Skeletal muscle cell (primary cell): ENCODE results near the gene PDF.
"Not testable (repeated sequence)": the region's sequence is repeated elsewhere in the genome, so short reads cannot be mapped to it uniquely, and the experiment has no call there.

Experiments used
- DNase-seq: peaks from one replicate; pipeline ENCODE4 v3.0.0-alpha.2; 2010; ENCODE audit warnings: low read depth
- H3K4me3 ChIP-seq: 2 replicates; pipeline ENCODE4 v1.5.1; 2011; ENCODE audit warnings: low read depth, mild to moderate bottlenecking, control low read depth, low read length, moderate library complexity

The PDF gene

GRCh38 chr16:69318911-69319289, 11.5 kb downstream of the PDF start:
- DNase-seq, result no peak

GRCh38 chr16:69318177-69318910, 12.0 kb downstream of the PDF start:
- H3K4me3 ChIP-seq, result no peak overlapping the region
- DNase-seq, result no peak

More at GRCh38 chr16:69318911-69319289, 11.5 kb downstream of the PDF start:
- H3K4me3 ChIP-seq, result no peak overlapping the region

- DNase-seq, result no peak
- no peak overlapping the region for H3K4me3 ChIP-seq
Measured at GRCh38 chr16:69316595-69317034, 13.8 kb downstream of the PDF start.

GRCh38 chr16:69315486-69316311, 14.7 kb downstream of the PDF start:
- DNase-seq, result no peak
- no peak overlapping the region for H3K4me3 ChIP-seq

- H3K4me3 ChIP-seq, result no peak overlapping the region
- no peak for DNase-seq
Measured at GRCh38 chr16:69314534-69314933, 15.9 kb downstream of the PDF start.

- H3K4me3 ChIP-seq, result no peak overlapping the region
- DNase-seq, result no peak
Measured at GRCh38 chr16:69313469-69313868, 16.9 kb downstream of the PDF start.

GRCh38 chr16:69311533-69312387, 18.6 kb downstream of the PDF start:
- H3K4me3 ChIP-seq, result peak overlapping the region; percentile 88
- no peak for DNase-seq

- peak; percentile 88 for DNase-seq
- peak within 1 kb of the TSS; percentile 88 for H3K4me3 ChIP-seq
Measured at GRCh38 chr16:69310653-69311532, 19.5 kb downstream of the PDF start, which contains the start of gene VPS4A. TSS of gene VPS4A (plus strand) at chr16:69311350. CDS start at chr16:69311512, 162 bp downstream.

GRCh38 chr16:69309316-69309715, 21.1 kb downstream of the PDF start:
- DNase-seq, result no peak

GRCh38 chr16:69307856-69308255, 22.5 kb downstream of the PDF start:
- no peak overlapping the region for H3K4me3 ChIP-seq
- DNase-seq, result no peak

More at GRCh38 chr16:69309316-69309715, 21.1 kb downstream of the PDF start:
- no peak overlapping the region for H3K4me3 ChIP-seq

- no peak for DNase-seq
- H3K4me3 ChIP-seq, result no peak overlapping the region
Measured at GRCh38 chr16:69307091-69307490, 23.3 kb downstream of the PDF start.

- DNase-seq, result no peak
- no peak overlapping the region for H3K4me3 ChIP-seq
Measured at GRCh38 chr16:69306031-69306430, 24.4 kb downstream of the PDF start.

GRCh38 chr16:69302301-69302700, 28.1 kb downstream of the PDF start:
- DNase-seq, result no peak
- H3K4me3 ChIP-seq, result no peak overlapping the region

- no peak overlapping the region for H3K4me3 ChIP-seq
- DNase-seq, result no peak
Measured at GRCh38 chr16:69301861-69302260, 28.5 kb downstream of the PDF start.

- DNase-seq, result no peak
- H3K4me3 ChIP-seq, result no peak overlapping the region
Measured at GRCh38 chr16:69301187-69301586, 29.2 kb downstream of the PDF start.

- DNase-seq, result no peak
- H3K4me3 ChIP-seq, result no peak overlapping the region
Measured at GRCh38 chr16:69298261-69298660, 32.1 kb downstream of the PDF start.

GRCh38 chr16:69296771-69297170, 33.6 kb downstream of the PDF start:
- not testable (repeated sequence) for H3K4me3 ChIP-seq, DNase-seq

- H3K4me3 ChIP-seq, result no peak overlapping the region
- DNase-seq, result no peak
Measured at GRCh38 chr16:69294051-69294450, 36.3 kb downstream of the PDF start.

GRCh38 chr16:69293401-69293800, 37.0 kb downstream of the PDF start:
- DNase-seq, result no peak

More at GRCh38 chr16:69293401-69293800, 37.0 kb downstream of the PDF start:
- no peak overlapping the region for H3K4me3 ChIP-seq
